Measurements from ENCODE around the gene LIFR.

DNA sequence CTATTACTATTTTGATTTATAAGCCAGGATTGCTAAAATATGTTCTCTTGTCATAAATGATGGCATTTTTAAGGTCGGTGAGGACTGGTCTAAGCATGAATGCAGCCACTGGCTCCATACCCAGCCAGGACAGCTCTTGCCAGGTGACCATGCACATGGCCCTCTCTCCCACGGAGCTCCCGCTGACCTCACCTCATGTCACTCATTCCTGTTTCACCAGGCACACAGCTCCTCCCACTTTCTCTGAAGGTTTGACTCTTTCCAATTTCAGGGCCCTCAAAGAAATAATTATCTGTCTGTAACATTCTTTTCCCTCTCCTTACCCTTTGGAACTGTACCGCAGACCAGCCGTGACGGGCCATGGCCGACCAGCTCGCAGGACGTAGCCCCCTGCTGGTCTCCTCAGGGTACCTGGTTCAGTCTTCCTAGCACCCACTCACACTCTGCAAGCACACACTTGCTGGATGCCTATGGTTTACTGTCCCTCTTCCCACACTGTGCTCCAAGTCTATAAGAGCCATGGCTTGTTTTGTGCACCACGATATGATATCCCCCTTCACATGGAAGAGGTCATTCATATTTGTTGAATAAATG, 72.5 kb downstream of the LIFR start:
- TF ChIP-seq CTCF (IDR thresholded peaks at IDR 0.05; ENCODE audit: insufficient read depth, low read depth, low read length) (no peak), EZH2 (IDR thresholded peaks at IDR 0.05; ENCODE audit: insufficient read depth, low read length) (no peak)
